A673 (cell line): ENCODE results near the gene AP3S2. TPM values are rescaled to one million over a fixed set of nuclear protein-coding genes. Genes with fewer than 3 reads are reported as not detected.

Experiments
- BruUV-seq: library from RNA; stranded (reverse); fragments of 400-500 nt; replicated peaks from 2 replicates; lab custom pipeline; 2021; lab: Mats Ljungman, UMichigan
- CTCF ChIA-PET: fragments of 300-600 bp; sonication (Branson Sonifier 250); formaldehyde crosslinking; loops from one replicate; lab custom pipeline; 2022; ENCODE audit warnings: antibody characterized with exemption; lab: Charles Lee
- POLR2A ChIA-PET: fragments of 300-600 bp; sonication (Branson Sonifier 250); formaldehyde crosslinking; loops from one replicate; lab custom pipeline; 2022; ENCODE audit warnings: antibody characterized with exemption; ENCODE audit not compliant: low non-redundant PET; lab: Charles Lee
- DNase-seq: peaks from one replicate; pipeline ENCODE4 v3.0.0-alpha.2; 2015; ENCODE audit warnings: low spot score
- H3K27ac ChIP-seq: fragments of 200-600 bp; sonication (generic); 2 replicates; pipeline ENCODE4 v1.5.1; 2016; ENCODE audit warnings: mixed run types, low read depth, mild to moderate bottlenecking, mixed read lengths, antibody characterized with exemption, low read length; ENCODE audit not compliant: poor library complexity, severe bottlenecking
- H3K27me3 ChIP-seq: fragments of 200-600 bp; sonication (generic); replicated peaks from 2 replicates; pipeline ENCODE4 v1.6.1; 2017; ENCODE audit warnings: mixed run types, low read depth, mild to moderate bottlenecking, mixed read lengths, antibody characterized with exemption, low read length; ENCODE audit not compliant: insufficient read depth, poor library complexity
- H3K36me3 ChIP-seq: fragments of 200-600 bp; sonication (generic); 2 replicates; pipeline ENCODE4 v1.6.1; 2016; ENCODE audit warnings: mixed run types, mild to moderate bottlenecking, mixed read lengths, antibody characterized with exemption, low read length; ENCODE audit not compliant: insufficient read depth, poor library complexity, severe bottlenecking
- H3K4me1 ChIP-seq: fragments of 200-600 bp; sonication (generic); 2 replicates; pipeline ENCODE4 v1.6.1; 2017; ENCODE audit warnings: mixed run types, mild to moderate bottlenecking, mixed read lengths, antibody characterized with exemption, low read length; ENCODE audit not compliant: insufficient read depth, poor library complexity, severe bottlenecking
- H3K4me3 ChIP-seq: fragments of 200-600 bp; sonication (generic); 2 replicates; pipeline ENCODE4 v1.5.1; 2016; ENCODE audit warnings: low read depth, mixed run types, mild to moderate bottlenecking, mixed read lengths, low read length; ENCODE audit not compliant: poor library complexity, severe bottlenecking
- H3K9me3 ChIP-seq: fragments of 200-600 bp; sonication (generic); 2 replicates; pipeline ENCODE4 v1.6.1; 2016; ENCODE audit warnings: mixed run types, low read depth, mild to moderate bottlenecking, mixed read lengths, antibody characterized with exemption, low read length; ENCODE audit not compliant: poor library complexity, severe bottlenecking
- CTCF ChIP-seq: fragments of 300-800, 200-600 bp; sonication (generic); conservative IDR thresholded peaks from 2 replicates; pipeline ENCODE4 v1.5.1; 2017; ENCODE audit warnings: low read depth, mild to moderate bottlenecking, antibody characterized with exemption, low read length, moderate library complexity, mixed read lengths
- EZH2 ChIP-seq: fragments of 200-600 bp; sonication (generic); IDR thresholded peaks from 2 replicates; pipeline ENCODE4 v1.6.1; 2017; ENCODE audit warnings: borderline replicate concordance, low read depth, mild to moderate bottlenecking, mixed read lengths, antibody characterized with exemption, low read length; ENCODE audit not compliant: poor library complexity, severe bottlenecking
- intact Hi-C: fragments of 100-400 bp; cut with micrococcal nuclease; formaldehyde crosslinking; loops from one replicate; pipeline ENCODE4 v1.10.0; 2022; ENCODE audit not compliant: unreplicated experiment
- total RNA-seq: library from RNA; stranded (reverse); gene quantifications from 2 replicates; pipeline ENCODE4 v1.2.3, GENCODE V29; 2021

Gene AP3S2
- total RNA-seq, 1 experiment from 2014 or later: 32.0 TPM

DNA sequence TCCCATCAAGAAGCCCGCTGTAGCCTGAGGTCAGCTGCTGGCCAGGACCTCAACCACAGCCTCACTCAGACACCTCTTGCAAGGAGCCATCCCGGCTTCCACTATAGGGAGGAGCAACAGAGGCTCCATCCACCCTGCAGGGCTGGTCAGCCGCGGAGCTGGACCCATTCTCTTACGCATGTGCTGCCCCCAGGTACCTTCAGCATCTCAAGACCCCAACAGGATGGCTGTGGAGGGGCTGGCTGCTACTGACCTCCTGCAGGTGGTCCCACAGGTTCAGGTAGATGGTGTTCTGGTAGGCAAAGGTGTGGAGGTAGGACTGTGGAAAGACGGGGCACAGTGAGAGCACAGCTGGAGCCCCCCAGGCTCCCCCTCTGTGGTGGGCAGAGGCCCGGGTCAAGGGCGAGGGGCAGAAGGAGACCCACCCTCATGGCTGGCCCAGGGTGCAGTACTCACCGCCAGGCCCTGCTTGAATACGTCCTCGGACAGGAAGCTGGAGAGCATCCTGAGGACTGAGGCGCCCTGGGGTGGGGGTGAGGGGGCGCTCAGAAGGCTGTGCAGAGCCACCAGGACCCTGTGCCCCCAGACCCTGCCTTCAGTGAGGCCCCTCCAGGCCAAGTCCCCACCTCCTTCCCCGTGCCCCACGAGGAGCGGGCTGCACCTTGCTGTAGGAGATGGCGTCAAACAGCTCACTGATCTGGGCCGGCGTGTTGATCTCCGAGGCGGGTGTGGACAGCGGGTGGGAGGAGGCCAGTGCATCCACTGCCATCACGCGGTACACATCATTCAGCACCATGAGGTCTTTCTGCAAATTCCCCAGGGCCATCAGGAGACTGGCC, 90.6 kb downstream of the AP3S2 start:
- Histone ChIP-seq H3K36me3 (no peaks in the 10 kb centered on the region), H3K9me3 (no peaks in the 10 kb centered on the region), H3K27me3 (no peaks in the 10 kb centered on the region), H3K4me3 (no peak overlapping the region), H3K27ac (no peak overlapping the region), H3K4me1 (no peaks in the 10 kb centered on the region)
- no peak for DNase-seq
- CTCF ChIA-PET: no interaction called here
- TF ChIP-seq EZH2: no peak
- intact Hi-C loops: no loop called here
- no TSS peak for BruUV-seq
- POLR2A ChIA-PET: no interaction called here

DNA sequence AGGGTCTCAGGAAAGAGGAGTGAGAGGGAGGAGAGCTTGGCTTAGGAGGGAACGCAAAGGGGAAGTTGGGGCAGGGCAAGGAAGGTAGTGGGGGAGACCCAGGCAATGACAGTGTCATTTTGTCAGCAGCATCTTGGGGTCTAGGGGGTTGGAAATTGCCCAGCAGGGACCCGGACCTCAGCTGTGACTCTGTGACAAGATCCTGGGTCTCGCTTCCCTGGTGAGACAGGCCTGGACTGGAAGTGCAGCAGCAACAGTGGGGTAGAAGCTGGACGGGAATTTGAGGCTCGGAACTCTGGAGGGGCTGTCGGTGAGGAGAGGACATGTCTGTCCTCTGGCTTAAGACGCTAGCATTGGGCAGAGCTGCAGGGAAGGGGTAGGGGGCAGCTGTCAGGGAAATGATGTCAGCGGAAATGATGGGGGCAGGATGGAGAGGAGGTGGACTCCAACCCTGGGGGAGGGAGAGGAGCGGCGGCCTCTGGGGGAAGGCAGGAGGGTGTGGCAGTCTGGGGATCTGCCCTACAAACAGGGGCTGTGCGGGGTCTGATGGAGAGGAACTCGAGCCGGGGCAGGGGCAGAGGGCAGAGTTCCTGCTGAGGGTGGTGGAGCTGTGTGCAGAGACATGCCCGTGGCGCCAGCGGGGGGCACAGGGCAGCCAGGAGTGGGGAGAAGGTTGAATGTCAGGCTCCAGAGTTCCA, 91.4 kb downstream of the AP3S2 start:
- CTCF ChIA-PET: no interaction called here
- Histone ChIP-seq H3K4me1 (no peaks in the 10 kb centered on the region), H3K4me3 (no peak overlapping the region), H3K27me3 (no peaks in the 10 kb centered on the region), H3K36me3 (no peaks in the 10 kb centered on the region), H3K27ac (no peak overlapping the region), H3K9me3 (no peaks in the 10 kb centered on the region)
- no peak for DNase-seq
- intact Hi-C loops: no loop called here
- BruUV-seq: no TSS peak
- POLR2A ChIA-PET: no interaction called here
- TF ChIP-seq CTCF: no peak
- no peak for TF ChIP-seq EZH2

DNA sequence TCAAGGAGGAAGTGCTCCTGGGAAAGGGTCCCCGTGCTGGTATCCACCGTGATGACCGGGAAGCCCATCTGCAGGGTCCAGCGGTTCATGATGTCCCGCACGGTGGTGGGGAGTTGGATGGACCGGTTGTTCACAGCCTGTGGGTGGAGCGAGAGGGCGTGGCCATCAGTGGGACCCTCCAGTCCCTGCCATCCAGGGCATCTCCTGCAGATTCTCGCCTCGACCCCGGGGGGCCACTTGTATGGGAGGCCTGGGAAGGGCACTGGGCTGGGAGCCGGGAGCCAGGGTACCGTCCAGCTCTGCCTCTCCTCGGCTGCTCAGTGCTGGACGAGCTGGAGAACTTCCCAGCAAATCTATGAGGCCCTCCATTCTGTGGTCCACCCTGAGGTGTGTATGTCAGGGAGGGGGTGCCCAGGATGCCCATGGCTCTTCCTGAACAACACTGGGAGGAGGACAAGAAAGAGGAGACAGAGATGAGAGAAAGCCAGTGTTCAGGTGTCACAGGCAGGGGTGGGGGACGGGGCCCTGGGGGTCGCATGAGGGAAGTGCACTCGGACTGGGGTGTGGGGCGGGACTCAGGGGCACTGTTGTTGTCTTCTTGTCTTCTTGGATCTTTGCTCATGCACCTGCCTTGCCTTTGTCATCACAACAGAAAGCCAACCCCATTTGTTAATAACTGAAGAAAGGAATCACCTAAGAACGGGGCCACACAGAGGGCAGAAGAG, 92.2 kb downstream of the AP3S2 start:
- POLR2A ChIA-PET: no interaction called here
- intact Hi-C loops: no loop called here
- Histone ChIP-seq H3K4me3 (no peak overlapping the region), H3K4me1 (no peaks in the 10 kb centered on the region), H3K27ac (no peak overlapping the region), H3K36me3 (no peaks in the 10 kb centered on the region), H3K27me3 (no peaks in the 10 kb centered on the region), H3K9me3 (no peaks in the 10 kb centered on the region)
- no peak for DNase-seq
- BruUV-seq: no TSS peak
- no peak for TF ChIP-seq EZH2
- TF ChIP-seq CTCF: no peak
- CTCF ChIA-PET: no interaction called here
